ENCODE measurements around the gene PAK4. TPM values are rescaled to one million over a fixed set of nuclear protein-coding genes. Genes with fewer than 3 reads are reported as not detected.

Gene PAK4
- total RNA-seq, 4 donors from 2014 or later = 6.1 to 16.3 (median 7.5) TPM

DNA sequence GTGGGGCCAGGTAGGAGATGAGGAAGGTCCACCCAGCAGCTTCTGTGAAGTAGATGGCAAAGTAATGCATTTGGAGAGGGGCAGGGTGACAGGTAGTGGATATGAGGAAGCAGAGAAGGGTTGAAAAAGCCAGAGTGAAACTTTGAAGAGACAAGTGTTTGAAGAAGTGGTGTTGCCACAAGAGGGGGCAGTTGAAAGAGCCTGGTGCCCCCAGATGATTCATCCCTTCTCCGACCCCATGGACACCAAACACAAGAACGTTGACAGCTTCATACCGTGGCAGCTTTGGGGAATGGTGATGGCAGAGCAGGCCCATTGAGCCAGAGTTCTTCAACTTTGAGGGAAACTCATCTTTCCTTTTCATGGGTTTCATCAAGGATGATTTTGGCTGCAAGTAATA lies 99.3 kb downstream of the PAK4 start:
- 6 to 40% methylated on average over 1 to 3 of the region's 3 CpGs for WGBS, 2 donors (ENCODE audit: low coverage in 1 of 2)
- Histone ChIP-seq H3K4me3 (no peak overlapping the region), H3K36me3 (no peaks in the 10 kb centered on the region), H3K4me1 (no peaks in the 10 kb centered on the region), H3K9me3 (no peaks in the 10 kb centered on the region), H3K27me3 (peaks cover 62% of the 10 kb centered on the region), H3K27ac (no peak overlapping the region)
- TF ChIP-seq EP300 (IDR thresholded peaks at IDR 0.05) = no peak
- TF ChIP-seq, protein P1, sequence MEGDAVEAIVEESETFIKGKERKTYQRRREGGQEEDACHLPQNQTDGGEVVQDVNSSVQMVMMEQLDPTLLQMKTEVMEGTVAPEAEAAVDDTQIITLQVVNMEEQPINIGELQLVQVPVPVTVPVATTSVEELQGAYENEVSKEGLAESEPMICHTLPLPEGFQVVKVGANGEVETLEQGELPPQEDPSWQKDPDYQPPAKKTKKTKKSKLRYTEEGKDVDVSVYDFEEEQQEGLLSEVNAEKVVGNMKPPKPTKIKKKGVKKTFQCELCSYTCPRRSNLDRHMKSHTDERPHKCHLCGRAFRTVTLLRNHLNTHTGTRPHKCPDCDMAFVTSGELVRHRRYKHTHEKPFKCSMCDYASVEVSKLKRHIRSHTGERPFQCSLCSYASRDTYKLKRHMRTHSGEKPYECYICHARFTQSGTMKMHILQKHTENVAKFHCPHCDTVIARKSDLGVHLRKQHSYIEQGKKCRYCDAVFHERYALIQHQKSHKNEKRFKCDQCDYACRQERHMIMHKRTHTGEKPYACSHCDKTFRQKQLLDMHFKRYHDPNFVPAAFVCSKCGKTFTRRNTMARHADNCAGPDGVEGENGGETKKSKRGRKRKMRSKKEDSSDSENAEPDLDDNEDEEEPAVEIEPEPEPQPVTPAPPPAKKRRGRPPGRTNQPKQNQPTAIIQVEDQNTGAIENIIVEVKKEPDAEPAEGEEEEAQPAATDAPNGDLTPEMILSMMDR (IDR thresholded peaks at IDR 0.05) = no peak
- no peak for TF ChIP-seq POLR2AphosphoS5 (IDR thresholded peaks at IDR 0.05)
- TF ChIP-seq POLR2A (IDR thresholded peaks at IDR 0.05) = no peak
- ATAC-seq = no peak

Other genes starting within 250 kb of the PAK4 start
- gene RINL, start 247.5 kb upstream of the PAK4 start, total RNA-seq = 1 to 10 TPM; 1.2 to 8.2 (median 4.1) TPM
- 100 to 1,000 TPM in 1 of 4 donors, 10 to 100 TPM in 3; 73.9 to 106 (median 80.5) TPM for gene SIRT2, start 226.2 kb upstream of the PAK4 start, total RNA-seq
- 10 to 100 TPM; 18.5 to 37.6 (median 26.8) TPM for gene NFKBIB, start 225.8 kb upstream of the PAK4 start, total RNA-seq
- gene CCER2, start 213.6 kb upstream of the PAK4 start, total RNA-seq = 1 to 10 TPM in 1 of 4 donors, under 1 TPM in 1, not detected in 2; 0.94 to 1.4 TPM
- gene SARS2, start 195.0 kb upstream of the PAK4 start, total RNA-seq = 10 to 100 TPM in 3 of 4 donors, 1 to 10 TPM in 1; 9.9 to 13.7 (median 11.9) TPM
- gene MRPS12, start 194.8 kb upstream of the PAK4 start, total RNA-seq = 10 to 100 TPM; 19.8 to 25.3 (median 23.0) TPM
- gene FBXO17, start 150.0 kb upstream of the PAK4 start, total RNA-seq = 10 to 100 TPM; 21.5 to 31.3 (median 27.8) TPM
- 1 to 10 TPM; 3.0 to 9.7 (median 3.8) TPM for gene FBXO27, start 93.2 kb upstream of the PAK4 start, total RNA-seq
- gene ACP7, start 41.4 kb upstream of the PAK4 start, total RNA-seq = under 1 TPM in 1 of 4 donors, not detected in 3; 0.08 TPM
- 10 to 100 TPM in 1 of 4 donors, 1 to 10 TPM in 1, under 1 TPM in 2; 0.13 to 13.7 (median 2.3) TPM for gene NCCRP1, start 71.2 kb downstream of the PAK4 start, total RNA-seq
- not detected for gene SYCN, start 78.5 kb downstream of the PAK4 start, total RNA-seq
- not detected for gene IFNL3, start 119.2 kb downstream of the PAK4 start, total RNA-seq
- not detected for gene IFNL4, start 123.1 kb downstream of the PAK4 start, total RNA-seq
- not detected for gene IFNL2, start 142.6 kb downstream of the PAK4 start, total RNA-seq
- gene IFNL1, start 170.6 kb downstream of the PAK4 start, total RNA-seq = not detected
- gene LRFN1, start 195.1 kb downstream of the PAK4 start, total RNA-seq = 1 to 10 TPM in 2 of 4 donors, under 1 TPM in 2; 0.16 to 1.5 (median 1.1) TPM
- 10 to 100 TPM in 3 of 4 donors, 1 to 10 TPM in 1; 5.2 to 19.5 (median 14.8) TPM for gene GMFG, start 210.3 kb downstream of the PAK4 start, total RNA-seq
- 100 to 1,000 TPM in 1 of 4 donors, 10 to 100 TPM in 3; 68.2 to 121 (median 92.8) TPM for gene SAMD4B, start 216.6 kb downstream of the PAK4 start, total RNA-seq

All from gastroesophageal sphincter (tissue), 4 donors.